GM21786 (cell line): ENCODE data around the gene FSIP1.

Experiments
- ATAC-seq: cut with Tn5 transposase; IDR thresholded peaks from one replicate; pipeline ENCODE4 v1.9.1; 2021; ENCODE audit not compliant: unreplicated experiment

FSIP1 gene

DNA sequence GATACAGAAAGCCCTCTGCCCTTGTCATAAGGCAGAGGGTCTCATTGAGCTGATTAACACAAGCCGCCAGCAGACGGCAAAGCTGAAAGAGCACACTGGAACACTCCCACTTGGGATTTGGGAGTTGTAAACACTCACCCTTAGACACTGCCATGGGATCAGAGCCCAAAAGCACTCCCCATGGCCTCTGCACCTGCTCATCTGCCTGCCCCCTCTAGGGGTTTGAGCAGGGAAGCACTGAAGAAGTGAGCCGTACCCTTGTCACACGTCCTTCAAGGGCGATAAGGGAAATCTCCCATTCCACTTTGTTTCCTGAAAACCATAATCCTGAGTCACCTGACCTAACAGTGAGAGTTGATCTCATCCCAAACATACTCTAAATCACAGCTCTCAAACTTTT, 14.7 kb downstream of the FSIP1 start:
- no peak for ATAC-seq

DNA sequence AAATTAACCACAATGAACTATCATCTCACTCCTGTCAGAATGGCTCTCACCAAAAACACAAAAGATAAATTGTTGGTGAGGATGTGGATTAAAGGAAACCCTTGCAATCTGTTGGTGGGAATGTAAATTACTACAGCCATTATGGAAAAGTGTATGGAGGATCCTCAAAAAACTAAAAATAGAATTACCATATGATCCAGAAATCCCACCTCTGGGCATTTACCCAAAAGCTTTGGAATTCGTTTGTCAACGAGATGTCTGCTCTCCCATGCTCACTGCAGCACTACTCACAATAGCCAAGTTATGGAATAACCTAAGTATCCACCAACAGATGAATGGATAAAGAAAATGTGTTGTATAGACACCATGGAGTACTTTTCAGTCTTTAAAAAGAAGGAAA, 21.6 kb downstream of the FSIP1 start:
- ATAC-seq: no peak

DNA sequence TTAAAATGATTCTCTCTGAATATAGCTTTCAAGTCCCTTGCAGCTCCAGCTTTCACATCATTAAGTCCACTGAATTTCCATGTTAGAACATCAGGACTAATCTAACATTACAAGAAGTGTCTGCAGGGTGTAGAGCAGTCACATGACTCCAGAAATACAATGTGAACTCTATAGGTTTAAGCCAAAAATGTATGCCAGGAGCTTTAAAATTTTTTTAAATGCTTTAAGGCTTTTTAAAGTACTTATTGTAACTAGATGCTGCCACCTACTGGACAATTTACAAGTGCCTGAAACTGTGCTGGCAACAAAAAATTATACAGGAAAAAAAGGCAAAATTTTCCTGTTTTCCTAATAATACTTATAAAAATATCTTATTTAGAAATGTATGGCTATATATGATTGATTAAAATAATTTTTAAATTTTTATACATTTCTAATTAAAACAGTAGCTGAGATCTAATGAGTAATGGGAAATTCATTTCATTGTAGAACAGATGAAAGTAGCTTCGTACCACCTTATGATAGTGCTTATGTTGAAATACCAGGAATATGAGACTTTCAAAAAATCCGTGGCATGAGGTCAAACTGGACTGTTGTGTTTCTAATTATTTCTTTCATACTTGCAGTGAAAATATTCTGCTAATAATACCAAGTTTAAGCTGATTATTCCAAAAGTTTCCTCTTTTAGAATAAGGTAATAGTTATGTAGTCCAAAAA, 25.7 kb downstream of the FSIP1 start:
- no peak for ATAC-seq

- ATAC-seq: no peak
These were observed 29.6 kb downstream of the FSIP1 start for GRCh38 chr15:39752991-39753390.

GRCh38 chr15:39752246-39752645, 30.4 kb downstream of the FSIP1 start:
- ATAC-seq: no peak

GRCh38 chr15:39748276-39748675, 34.4 kb downstream of the FSIP1 start:
- ATAC-seq: no peak

DNA sequence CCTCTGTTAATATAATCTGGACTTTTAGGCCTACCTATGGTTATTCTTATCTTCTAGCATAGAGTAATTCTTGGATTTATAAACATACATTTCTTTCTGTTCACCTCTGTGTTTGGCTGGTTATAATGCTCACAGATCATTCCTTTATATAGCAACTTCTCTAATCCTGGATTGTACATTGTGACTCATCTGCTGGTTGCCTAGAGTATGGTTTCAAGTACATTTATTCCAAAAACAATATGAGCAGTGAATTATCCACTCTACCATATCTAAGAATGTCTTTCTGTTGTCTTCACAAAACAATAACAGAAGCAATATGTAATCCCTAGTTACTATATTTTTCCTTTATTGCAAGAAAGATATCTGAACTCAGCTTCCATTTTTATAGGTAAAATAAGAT, 35.3 kb downstream of the FSIP1 start:
- no peak for ATAC-seq

GRCh38 chr15:39746714-39747276, 35.8 kb downstream of the FSIP1 start:
- ATAC-seq: no peak

GRCh38 chr15:39746176-39746575, 36.5 kb downstream of the FSIP1 start:
- ATAC-seq: no peak

DNA sequence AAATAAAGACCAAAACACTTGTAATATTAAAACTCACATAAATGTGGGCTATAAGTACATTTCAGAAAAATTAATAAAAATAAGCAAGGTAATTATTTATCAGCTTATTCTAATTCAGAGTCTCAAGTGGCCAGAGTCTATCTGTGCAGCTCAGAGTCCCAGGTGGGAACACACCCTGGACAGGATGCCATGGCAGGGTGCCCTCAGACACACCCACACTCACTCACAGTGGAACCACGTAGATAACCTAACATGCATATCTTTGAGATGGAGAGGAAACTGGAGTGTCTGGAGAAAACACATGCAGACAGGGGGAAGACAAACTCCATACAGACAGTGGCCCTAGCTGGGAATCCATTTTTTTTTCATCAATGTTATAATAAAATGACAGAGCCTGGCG, 37.2 kb downstream of the FSIP1 start:
- ATAC-seq: no peak

GRCh38 chr15:39744334-39745103, 38.1 kb downstream of the FSIP1 start:
- ATAC-seq: no peak

DNA sequence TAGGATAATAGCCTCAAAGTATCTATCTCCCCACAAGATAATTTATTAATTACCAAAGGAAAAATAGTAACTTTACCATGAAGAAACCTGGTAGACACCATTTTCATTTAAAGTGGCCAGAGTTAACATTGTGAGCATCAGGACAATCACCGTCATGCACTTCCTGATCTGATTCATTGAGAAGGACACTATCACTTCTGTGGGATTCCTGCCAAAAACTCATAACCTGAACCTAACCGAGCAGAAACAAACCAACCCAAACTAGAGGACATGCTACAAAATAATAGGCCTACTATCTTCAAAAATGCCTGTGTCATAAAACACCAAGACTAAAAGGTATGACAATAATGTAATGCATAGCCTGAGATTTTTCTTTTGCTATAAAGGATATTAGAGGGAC, 39.0 kb downstream of the FSIP1 start:
- ATAC-seq: no peak

DNA sequence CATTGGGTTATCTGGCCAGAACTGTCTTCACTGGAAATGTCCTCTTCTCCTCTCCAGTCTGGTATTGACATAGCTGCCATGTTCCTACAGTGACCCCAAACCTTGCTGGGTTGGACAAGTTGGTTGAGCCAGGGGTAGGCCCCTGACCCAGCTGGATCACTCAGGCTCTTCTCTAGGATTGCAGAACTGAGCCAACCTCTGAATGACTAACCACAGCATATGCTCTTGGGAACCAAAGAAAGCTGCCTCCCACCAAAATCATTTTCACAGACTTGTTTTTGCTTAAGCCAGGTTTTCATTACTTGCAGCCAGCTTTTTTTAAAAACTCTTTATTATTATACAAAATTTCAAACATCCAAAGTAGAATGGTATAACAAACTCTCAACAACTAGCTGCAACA, 41.4 kb downstream of the FSIP1 start:
- ATAC-seq: no peak

GRCh38 chr15:39738998-39739397, 43.6 kb downstream of the FSIP1 start:
- ATAC-seq: no peak

GRCh38 chr15:39737196-39737550, 45.5 kb downstream of the FSIP1 start:
- no peak for ATAC-seq

DNA sequence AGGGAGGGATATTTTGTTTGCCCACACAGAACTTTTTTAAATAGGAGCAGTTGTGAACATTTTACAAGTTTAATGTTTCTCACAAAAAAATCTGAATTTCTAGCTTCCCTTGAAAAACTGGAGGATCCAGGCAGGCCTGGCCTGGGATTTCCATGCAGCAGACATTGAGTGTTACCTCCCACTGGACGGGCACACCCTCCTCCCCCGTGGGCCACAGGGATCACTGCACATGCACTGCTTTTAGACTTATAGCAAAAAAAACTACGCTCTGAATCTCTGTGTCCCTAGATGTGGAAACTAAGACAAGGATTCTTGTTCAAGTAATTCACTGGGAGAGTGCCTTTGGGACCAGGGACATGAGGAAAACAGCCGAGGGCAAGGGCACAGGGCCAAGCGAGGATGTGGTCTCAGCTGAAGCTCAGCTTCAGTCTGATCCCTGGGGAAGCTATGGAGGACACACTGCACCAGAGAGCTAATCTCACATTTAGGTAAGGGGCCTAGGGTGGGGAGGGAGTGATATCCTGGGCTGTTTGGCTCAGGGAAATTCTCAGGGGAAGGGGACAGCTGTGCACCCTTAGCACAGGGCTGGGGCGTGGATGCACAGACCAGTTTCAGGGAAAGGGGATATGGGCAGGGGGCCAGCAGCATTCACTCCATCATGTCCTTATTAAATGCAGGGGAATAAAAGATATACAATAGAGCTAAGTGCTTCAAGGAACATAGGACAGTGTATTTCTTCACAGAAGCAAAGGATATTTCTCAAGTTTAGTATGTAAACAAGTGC, 46.0 kb downstream of the FSIP1 start:
- ATAC-seq: no peak

- no peak for ATAC-seq
These were observed 47.4 kb downstream of the FSIP1 start for GRCh38 chr15:39735120-39735717.

- ATAC-seq: no peak
These were observed 51.4 kb downstream of the FSIP1 start for GRCh38 chr15:39731266-39731665.

GRCh38 chr15:39730552-39730951, 52.1 kb downstream of the FSIP1 start:
- ATAC-seq: no peak

GRCh38 chr15:39729500-39729899, 53.1 kb downstream of the FSIP1 start:
- ATAC-seq: no peak

DNA sequence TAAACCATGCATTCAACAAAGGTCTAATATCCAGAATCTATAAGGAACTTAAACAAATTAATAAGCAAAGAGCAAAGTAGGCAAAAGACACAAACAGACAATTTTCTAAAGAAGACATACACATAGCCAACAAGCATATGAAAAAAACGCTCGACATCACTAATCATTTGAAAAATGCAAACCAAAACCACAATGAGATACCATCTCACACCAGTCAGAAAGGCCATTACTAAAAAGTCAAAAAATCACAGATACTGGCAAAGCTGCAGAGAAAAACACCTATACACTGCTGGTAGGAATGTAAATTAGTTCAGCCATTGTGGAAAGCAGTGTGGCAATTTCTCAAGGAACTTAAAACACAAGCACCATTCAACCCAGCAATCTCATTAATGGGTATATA, 53.8 kb downstream of the FSIP1 start:
- ATAC-seq: no peak
